ENCODE results near the gene KIF2C.
A peak's percentile ranks its signal among the peaks of the same experiment; 100 is the strongest.
"Not testable (repeated sequence)": the region's sequence is repeated elsewhere in the genome, so short reads cannot be mapped to it uniquely, and the experiment has no call there.

KIF2C gene

DNA sequence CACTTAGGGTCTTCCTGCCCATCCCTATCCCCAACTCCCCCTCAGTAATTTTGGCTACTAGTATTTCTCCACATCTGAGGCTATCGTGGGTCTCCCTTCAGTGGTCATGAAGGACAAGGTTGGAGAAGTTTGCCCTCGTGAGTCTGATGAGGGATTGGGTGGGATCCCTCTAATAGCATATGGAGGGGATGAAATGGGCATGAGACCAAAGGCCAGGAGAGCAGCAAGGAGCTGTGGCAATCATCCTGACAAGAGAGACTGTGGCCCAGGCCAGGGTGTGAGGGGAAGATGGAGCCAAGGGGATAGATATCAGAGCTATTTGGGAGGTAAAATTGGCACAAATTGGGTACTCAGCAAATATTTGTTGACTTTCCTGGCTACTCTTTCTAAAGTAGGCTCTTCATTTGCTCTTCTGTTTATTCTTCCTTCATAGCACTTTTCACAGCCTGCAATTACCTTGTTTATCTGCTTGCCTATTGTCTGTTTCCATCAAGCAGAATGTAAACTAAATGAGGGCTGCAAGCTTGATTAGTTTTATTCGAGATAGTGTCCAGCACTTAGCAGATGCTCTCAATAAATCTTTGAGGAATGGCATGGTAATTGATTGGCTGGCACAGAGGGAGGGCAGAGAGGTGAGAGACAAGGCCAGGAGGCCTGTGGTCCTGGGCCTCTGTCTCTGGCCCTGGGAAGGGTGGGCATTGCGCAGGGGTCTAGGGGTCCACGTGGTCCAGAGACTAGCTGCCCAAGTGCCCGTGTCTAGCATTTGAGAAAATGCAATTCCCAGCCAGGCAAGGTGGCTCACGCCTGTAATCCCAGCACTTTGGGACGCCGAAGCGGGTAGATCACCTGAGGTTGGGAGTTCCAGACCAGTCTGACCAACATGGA, 59.1 kb downstream of the KIF2C start:
- DNase-seq (ENCODE audit: low spot score) = no peak

- peak; percentile 98 for DNase-seq (ENCODE audit: low spot score)
These were observed 60.3 kb downstream of the KIF2C start, which contains the start of gene PLK3 for GRCh38 chr1:44799770-44800584. Gene PLK3 (plus strand): TSS chr1:44800377. CDS start chr1:44800464, 87 bp downstream.

DNA sequence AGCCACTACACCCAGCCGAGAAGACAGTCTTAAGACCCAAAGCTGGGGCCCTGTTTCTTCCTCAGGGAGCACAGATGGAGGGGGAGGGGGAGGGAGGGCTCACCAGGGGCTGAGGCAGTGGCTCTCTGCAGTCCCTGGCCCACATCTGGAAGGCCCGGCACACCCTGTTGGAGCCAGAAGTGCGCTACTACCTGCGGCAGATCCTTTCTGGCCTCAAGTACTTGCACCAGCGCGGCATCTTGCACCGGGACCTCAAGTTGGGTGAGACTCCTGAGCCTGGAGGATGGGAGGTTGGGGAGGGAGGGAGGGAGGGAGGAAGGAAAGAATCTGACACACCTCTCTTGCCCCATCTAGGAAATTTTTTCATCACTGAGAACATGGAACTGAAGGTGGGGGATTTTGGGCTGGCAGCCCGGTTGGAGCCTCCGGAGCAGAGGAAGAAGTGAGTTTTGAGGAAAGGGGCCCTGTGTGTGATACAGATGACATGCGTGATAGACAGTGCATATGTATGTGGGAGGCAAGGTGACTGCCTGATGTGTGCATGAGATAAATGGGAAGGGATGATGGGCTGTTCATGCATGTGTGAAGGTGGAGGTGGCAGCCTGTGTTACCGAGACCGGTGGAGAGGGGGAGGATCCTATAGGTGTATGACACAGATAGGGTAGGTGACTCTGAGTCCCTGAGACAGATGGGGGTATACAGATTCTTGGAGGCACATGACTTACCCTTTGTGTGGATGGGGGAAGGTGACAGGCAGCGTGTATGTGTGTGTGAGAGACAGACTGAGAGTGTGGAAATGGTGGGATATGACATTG, 62.1 kb downstream of the KIF2C start:
- peak; percentile 61 for DNase-seq (ENCODE audit: low spot score)

DNA sequence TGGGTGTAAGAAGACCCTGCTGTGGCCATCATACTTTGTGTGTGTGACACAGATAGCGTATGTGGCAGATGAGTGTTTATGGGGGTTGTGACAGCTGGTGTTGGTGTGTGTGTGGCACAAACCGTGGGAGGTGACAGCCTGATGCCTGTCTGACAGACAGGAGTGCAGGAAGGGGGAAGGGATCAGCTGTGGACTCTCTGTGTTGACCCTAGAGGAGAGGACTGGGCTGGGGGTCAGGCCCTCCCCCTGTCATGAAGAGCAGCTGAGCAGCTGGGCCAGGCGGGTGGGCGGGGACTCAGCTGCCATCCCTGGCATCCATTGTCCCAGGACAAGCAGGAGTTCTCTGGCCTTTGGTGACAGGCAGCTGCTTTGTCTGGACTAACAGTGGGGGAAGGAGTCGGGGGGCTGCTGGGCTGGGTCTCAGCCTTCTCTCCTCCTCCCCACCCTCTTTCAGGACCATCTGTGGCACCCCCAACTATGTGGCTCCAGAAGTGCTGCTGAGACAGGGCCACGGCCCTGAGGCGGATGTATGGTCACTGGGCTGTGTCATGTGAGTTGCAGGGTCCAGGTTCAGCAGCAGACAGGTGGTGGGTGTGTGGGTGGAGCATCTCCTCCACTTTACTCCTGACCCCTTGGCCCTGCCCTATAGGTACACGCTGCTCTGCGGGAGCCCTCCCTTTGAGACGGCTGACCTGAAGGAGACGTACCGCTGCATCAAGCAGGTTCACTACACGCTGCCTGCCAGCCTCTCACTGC, 62.8 kb downstream of the KIF2C start:
- no peak for DNase-seq (ENCODE audit: low spot score)

GRCh38 chr1:44803062-44803311, 63.4 kb downstream of the KIF2C start:
- DNase-seq (ENCODE audit: low spot score) = no peak

DNA sequence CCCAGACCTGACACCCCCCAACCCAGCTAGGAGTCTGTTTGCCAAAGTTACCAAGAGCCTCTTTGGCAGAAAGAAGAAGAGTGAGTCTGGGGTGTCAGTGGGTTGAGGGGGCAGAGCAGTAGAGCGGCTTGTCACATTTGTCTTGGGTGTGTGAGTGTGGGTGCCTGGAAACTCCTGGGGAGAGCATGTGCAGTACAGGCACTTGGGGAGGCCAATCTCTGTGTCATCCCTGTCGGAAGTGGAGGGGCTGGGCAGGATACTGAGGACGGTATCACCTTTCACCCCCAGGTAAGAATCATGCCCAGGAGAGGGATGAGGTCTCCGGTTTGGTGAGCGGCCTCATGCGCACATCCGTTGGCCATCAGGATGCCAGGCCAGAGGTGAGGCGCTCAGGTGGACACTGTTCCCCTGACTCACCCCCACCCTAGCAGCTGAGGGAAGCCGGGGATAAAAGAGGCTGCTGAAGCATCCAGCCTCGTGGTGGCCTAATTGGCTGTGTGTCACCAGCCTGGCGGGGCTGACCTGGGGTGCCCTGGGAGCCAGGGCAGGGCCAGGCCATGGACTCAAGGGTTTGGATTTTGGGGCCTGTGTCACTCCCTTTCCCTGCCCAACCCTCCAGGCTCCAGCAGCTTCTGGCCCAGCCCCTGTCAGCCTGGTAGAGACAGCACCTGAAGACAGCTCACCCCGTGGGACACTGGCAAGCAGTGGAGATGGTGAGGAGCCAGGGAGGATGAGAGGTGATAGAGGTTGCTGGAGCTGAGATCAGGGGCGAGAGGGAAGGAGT, 63.9 kb downstream of the KIF2C start:
- no peak for DNase-seq (ENCODE audit: low spot score)

- DNase-seq (ENCODE audit: low spot score) = no peak
These were observed 65.8 kb downstream of the KIF2C start for GRCh38 chr1:44805311-44806024.

DNA sequence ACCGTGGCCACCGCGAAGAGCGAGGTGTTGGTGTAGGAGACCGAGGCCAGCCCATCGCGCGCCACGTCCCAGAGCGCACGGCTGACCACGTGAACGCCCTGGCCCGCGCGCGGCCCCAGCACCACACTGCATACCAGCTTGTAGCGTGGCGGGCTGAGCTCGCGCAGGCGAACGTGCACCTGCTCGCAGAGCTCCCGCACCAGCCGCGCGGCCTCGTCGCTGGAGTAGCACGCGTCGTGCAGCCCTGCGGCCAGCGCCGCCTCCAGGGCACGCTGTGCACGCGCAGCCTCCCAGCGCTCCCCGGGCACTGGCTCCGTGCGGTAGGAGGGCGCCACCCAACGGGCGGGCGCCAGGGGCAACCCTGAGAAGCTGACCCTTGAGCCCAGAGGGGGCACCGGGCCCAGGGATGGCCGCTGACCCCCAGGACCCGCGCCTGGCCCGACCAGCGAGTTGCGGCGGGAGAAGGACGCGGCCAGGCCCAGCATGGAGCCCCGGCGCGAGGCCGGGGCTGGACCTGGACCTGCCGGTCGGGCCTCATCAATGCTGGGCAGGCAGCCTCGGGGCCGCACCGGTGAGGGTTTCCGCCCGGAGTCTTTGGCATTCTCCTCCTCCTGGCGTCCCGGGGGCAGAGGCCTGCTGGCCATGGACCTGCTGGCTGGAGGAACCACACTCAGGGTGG, 66.5 kb downstream of the KIF2C start:
- DNase-seq (ENCODE audit: low spot score) = no peak

DNA sequence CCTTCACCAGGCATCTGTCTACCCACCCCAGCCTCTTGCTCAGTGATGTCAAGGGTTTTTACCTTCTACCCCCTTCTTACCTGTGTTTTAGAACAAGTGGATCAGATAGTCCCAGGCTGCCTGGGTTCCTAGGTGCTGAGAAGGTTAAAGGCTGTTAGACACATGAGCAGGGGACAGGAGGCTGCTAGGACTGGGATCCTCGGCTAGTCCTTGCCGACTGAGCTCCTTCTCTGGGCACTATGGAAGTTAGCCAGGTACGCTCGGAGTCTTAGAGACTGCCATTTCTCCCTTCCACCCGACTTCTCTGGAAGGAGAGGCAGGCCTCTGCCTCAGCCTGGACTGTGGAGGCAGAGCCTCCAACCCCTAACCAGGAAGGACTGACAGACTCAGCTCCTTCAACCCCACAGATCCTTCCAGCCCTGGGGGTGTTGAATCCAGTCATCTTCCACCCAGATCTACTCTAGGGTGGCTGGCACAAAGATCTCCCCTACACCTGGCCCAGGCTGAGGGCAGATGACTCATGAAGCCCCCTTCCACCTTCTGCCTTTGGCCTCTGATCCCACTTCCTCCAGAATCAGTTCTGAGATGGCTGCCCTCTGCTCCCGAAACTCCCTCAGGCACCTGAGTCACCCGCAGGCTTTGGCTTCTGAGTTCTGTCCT, 67.2 kb downstream of the KIF2C start, which contains the start of gene DYNLT4:
Gene DYNLT4, minus strand, starts transcription at position 648 of the 660 bp plus-strand sequence. CDS start 683 bp downstream, outside the sequence.
- DNase-seq (ENCODE audit: low spot score) = no peak

DNA sequence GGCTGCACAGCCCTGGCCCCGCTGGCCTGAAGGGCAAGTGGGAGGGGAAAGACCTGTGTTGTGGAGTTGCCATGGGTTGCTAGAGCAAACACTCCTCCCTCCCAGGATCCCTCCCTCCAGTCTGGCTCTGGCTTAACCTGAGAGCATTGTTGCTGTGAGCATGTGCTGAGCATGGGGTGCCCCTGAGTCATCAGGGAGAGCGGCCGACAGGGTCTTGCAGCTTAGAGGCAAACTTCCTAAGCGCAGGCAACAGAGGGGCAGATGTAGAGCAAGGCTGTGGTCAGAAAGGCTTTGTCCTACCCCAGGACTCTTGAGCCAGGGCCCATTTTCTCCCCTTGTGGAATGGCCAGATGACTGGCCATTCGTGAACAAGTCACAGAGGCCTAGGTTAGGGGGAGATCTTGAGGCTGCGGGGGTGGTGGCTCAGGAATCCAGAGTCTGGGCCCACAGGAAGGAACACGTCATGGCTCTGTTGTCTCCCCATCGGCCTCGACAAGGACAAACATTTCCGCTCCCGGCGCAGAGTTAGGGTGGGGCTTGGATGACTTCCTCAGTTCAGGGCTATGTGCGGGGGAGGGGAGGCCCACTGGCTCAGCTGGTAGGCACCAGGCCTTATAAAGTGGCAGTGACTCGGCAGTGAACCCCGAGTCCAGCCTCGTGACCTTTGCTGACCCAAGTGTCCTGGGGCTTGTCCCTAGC, 67.9 kb downstream of the KIF2C start:
- peak; percentile 77 for DNase-seq (ENCODE audit: low spot score)

DNA sequence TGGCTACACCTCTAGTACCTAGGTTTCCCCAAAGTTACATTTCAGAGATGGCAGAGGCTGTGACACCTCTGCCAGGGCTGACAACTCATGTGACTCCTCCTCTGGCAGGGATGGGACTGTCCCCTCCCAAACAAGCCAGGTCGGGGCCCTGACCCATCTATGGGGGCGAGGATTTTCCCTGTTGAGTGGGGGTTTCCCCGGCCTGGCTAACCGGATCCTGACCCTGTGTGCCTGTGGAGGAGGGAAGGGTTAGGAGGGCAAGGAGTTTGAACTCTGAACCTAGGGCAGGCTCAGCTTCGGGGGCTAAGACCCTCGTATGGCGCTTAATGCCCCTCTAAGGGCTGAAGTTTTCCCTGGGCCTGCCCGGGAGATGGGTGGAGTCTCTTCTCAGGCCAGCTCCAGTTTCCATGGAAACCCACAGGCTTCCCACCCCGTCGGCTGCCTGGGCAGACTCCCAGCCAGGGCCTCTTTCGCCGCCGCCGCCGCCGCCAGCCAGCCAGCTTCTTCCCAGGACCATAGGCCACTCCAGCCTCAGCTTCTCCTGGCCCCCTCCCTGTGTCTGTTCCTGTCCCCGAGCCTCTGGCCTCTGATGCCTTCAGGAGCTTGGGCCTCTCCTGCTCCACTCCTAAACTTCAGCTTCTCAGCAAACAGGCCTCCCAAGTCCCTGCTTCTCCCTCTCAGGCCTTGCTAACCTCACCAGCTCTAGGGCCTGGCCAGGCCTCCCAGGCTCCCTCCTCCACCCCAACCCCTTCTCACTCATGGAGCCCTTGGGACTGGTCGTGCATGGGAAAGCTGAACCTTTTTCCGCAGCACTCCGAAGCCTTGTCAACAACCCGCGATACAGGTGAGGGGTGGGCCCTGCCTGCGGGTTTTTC, 68.7 kb downstream of the KIF2C start, which contains the start of gene BTBD19:
Gene BTBD19, plus strand, starts transcription at position 461 of the 875 bp plus-strand sequence. Its CDS starts 298 bp downstream, at position 759.
- peak; percentile 73 for DNase-seq (ENCODE audit: low spot score)

DNA sequence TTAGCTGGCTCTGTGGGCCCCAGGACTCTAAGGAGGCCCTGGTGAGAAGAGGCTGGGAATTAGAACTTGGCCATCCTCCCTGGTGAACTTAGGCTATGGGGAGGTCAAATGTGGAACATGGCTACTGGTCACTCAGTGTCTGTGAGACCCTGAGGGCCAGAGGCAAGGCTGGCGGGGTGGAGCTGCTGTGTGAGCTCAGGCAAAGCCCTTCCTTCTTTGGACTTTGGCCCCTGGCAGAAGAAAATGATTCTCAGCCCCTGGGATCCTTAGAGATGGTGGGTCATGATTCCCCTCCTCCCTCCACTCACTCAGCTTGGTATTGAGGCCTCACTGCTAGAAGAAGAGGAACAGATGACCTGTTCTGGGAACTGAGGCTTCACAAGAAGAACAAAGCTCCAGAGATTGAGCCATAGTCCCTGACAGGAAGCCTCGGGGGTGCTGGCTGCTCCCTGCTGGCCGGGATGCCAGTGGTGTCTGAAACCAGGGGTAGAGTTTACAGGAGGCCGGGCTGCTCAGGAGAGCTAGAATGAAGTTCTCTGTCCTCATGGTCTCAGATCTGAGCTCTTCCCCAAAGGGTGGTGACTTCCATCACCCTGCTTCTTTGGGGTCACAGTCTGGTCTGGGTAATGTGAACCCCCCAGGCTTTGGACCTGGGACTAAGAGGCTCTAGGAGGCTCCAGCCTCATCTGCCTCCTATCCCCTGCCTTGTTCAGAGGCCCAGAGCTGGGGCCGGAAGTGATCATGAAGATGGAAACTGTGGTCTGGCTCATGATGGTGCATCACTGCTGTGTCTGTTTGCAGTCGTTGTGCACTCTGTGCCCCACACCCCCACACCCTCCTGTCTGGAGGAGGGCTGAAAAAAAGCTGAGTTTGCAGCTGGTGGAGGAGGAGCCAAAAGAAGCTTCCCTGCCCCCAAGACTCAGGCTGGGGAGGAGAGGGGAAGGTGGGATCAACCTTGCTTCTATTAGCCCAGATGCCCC, 69.6 kb downstream of the KIF2C start:
- no peak for DNase-seq (ENCODE audit: low spot score)

DNA sequence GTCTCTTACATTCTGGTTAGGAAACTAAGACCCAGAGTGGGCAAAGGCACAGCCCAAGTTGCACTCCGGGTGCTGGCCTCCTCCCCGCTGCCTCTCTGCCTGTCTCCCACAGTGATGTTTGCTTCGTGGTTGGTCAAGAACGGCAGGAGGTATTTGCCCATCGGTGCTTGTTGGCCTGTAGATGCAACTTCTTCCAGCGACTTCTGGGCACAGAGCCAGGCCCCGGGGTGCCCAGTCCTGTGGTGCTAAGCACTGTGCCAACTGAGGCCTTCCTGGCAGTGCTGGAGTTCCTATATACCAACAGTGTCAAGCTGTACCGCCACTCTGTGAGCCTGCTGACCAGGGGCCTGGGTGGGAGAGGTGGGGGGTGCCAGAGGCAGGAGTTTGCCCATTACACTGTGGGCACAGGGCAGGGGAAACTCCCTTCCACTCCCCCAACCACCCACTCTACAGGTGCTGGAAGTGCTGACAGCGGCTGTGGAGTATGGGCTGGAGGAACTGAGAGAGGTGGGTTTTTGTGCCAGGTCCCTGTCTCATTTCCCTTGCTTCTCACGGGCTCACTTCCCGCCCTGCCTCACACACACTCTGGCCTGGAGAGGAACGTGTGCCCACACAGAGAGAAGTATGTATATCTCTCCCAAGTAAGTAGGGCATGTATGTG, 70.6 kb downstream of the KIF2C start:
- DNase-seq (ENCODE audit: low spot score) = peak; percentile 45

DNA sequence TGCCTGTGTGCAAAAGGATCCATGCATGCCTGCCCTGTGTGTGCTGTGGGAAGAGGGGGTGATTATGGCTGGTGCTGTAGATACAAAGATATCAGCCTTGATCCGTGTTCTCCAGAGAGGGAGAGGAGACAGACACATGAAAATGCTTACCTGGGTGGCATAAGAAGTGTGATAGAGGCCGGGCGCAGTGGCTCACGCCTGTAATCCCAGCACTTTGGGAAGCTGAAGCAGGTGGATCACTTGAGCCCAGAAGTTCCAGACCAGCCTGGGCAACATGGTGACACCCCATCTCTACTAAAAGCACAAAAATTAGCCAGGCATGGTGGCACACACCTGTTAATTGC, 71.1 kb downstream of the KIF2C start:
- DNase-seq (ENCODE audit: low spot score) = not testable (repeated sequence)

DNA sequence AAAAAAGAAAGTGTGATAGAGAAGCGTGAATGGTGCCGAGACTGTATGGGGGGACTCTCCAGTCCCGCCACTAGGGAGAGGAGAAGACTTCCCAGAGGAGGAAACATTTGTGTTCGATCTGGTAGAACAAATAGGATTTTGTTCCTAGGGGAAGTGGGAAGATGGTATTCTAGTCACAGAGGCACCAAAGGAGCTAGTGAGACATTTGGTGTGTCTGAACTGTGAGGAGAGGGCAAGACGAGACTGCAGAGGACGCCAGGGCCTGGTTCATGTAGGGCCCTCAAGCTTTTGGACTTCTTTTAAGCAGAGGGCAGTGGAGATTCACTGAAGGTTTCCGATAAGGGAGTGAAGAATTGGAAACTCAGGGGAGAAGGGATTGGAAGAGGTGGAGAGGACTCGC, 71.6 kb downstream of the KIF2C start:
- no peak for DNase-seq (ENCODE audit: low spot score)

Measured in putamen (tissue), 1 donor.